ENCODE measurements around the gene G6PD.

GRCh38 chrX:154535892-154536291 lies 10.8 kb downstream of the G6PD start:
- TF ChIP-seq, protein P1, sequence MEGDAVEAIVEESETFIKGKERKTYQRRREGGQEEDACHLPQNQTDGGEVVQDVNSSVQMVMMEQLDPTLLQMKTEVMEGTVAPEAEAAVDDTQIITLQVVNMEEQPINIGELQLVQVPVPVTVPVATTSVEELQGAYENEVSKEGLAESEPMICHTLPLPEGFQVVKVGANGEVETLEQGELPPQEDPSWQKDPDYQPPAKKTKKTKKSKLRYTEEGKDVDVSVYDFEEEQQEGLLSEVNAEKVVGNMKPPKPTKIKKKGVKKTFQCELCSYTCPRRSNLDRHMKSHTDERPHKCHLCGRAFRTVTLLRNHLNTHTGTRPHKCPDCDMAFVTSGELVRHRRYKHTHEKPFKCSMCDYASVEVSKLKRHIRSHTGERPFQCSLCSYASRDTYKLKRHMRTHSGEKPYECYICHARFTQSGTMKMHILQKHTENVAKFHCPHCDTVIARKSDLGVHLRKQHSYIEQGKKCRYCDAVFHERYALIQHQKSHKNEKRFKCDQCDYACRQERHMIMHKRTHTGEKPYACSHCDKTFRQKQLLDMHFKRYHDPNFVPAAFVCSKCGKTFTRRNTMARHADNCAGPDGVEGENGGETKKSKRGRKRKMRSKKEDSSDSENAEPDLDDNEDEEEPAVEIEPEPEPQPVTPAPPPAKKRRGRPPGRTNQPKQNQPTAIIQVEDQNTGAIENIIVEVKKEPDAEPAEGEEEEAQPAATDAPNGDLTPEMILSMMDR (IDR thresholded peaks at IDR 0.05), result no peak
- TF ChIP-seq POLR2A (IDR thresholded peaks at IDR 0.05), result no peak

All from testis (tissue), 2 donors.